Measurements from ENCODE around the gene EI24. TPM values are rescaled to one million over a fixed set of nuclear protein-coding genes. Genes with fewer than 3 reads are reported as not detected.
A peak's percentile ranks its signal among the peaks of the same experiment; 100 is the strongest.
"Not testable (repeated sequence)": the region's sequence is repeated elsewhere in the genome, so short reads cannot be mapped to it uniquely, and the experiment has no call there.

EI24 gene
- total and polyA plus RNA-seq, 2 donors (not counting 3 experiments of a cell fraction or from before 2014, with no cell fraction given), result 115 to 192 TPM

- TF ChIP-seq POLR2AphosphoS5 (IDR thresholded peaks at IDR 0.05; ENCODE audit: insufficient read depth, low read depth, low read length), result no peak
- no peak for TF ChIP-seq FOS (IDR thresholded peaks at IDR 0.05; ENCODE audit: borderline replicate concordance, insufficient read depth, low read length)
- TF ChIP-seq JUN (IDR thresholded peaks at IDR 0.05; ENCODE audit: borderline replicate concordance, insufficient read depth, insufficient read length, low read depth), result no peak
- Histone ChIP-seq H3K4me1 (ENCODE audit: control insufficient read depth, extremely low read depth, insufficient read depth, low read length) (peaks cover 10% of the 10 kb centered on the region), H3K79me2 (ENCODE audit: control insufficient read depth, insufficient read depth, low read length) (peaks cover 24% of the 10 kb centered on the region), H3K36me3 (ENCODE audit: control insufficient read depth in 2 of 2, extremely low read depth in 1 of 2, insufficient read depth in 2 of 2, low read length in 2 of 2) (peaks cover 5 to 6% of the 10 kb centered on the region in 2 experiments), H4K20me1 (replicated peaks; ENCODE audit: control insufficient read depth, extremely low read depth, insufficient read depth, low read length) (no peaks in the 10 kb centered on the region), H3K27ac (ENCODE audit: insufficient read depth, low read depth, low read length) (no peak overlapping the region), H3K9me3 (replicated peaks; ENCODE audit: control insufficient read depth, insufficient read depth, low read length) (no peaks in the 10 kb centered on the region), H3K27me3 (ENCODE audit: control insufficient read depth in 2 of 2, insufficient read depth in 2 of 2, low read length in 2 of 2) (no peaks in the 10 kb centered on the region), H3K9me1 (replicated peaks; ENCODE audit: control insufficient read depth, extremely low read depth, insufficient read depth, low read length) (no peaks in the 10 kb centered on the region), H3K4me2 (ENCODE audit: insufficient read depth, low read length) (peak overlapping the region; percentile 85), H3K4me3 (replicated peaks in 1 of 3; ENCODE audit: insufficient read depth in 1 of 3, low read depth in 1 of 3, low read length in 3 of 3) (no peak overlapping the region), H3K9ac (replicated peaks; ENCODE audit: extremely low read depth, insufficient read depth, low read length) (no peak overlapping the region), H2AFZ (ENCODE audit: low read depth, low read length) (no peak overlapping the region)
- dilution Hi-C loops (cut with MboI; ENCODE audit: extremely low pct_ligation_motif_present, low sequenced_read_pairs) (no loop called here), intact Hi-C loops (cut with micrococcal nuclease) (no loop called here)
- no peak for DNase-seq (ENCODE audit: low read depth, low spot score)
- CTCF ChIA-PET, result interaction anchor here (1.2 to 2.1 kb wide), 3 partner anchors 22 to 480 kb away, joined by 3 to 6 read pairs (median 4); partner anchors contain the start of gene STT3A
- no TSS peak for BruUV-seq (replicated peaks)
- no peak for FAIRE-seq
- POLR2A ChIA-PET, result no interaction called here
Measured at GRCh38 chr11:125570952-125571351, 1.7 kb downstream of the EI24 start.

DNA sequence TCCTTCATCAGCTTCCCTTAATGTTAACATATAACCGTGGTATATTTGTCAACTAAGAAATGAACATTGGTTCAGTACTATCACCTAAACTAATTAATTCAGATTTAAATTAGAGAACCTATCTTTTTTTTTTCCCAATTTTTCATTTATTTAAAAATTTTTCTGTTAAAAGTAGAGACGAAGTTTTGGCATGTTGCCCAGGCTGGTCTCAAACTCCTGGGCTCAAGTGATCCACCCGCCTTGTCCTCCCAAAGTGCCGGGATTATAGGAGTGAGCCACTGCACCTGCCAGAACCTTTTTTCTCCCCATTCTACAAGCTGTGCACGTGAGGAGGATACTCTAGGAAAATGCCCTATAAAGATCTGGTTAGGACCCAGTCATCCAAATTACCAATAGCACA is 3.6 kb downstream of the EI24 start:
- TF ChIP-seq EZH2 (IDR thresholded peaks at IDR 0.05; ENCODE audit: borderline replicate concordance, low read depth, low read length, severe bottlenecking), result no peak
- TF ChIP-seq MYC (IDR thresholded peaks at IDR 0.05; ENCODE audit: low read depth, low read length), result no peak
- TF ChIP-seq POLR2AphosphoS5 (IDR thresholded peaks at IDR 0.05; ENCODE audit: insufficient read depth, low read depth, low read length), result no peak
- no peak for TF ChIP-seq POLR2A (IDR thresholded peaks at IDR 0.05; ENCODE audit: low read depth, low read length)
- TF ChIP-seq JUN (IDR thresholded peaks at IDR 0.05; ENCODE audit: borderline replicate concordance, insufficient read depth, insufficient read length, low read depth), result no peak
- no peak overlapping the region for H3K27ac ChIP-seq (ENCODE audit: insufficient read depth, low read depth, low read length)
- no peaks in the 10 kb centered on the region for H3K9me1 ChIP-seq (replicated peaks; ENCODE audit: control insufficient read depth, extremely low read depth, insufficient read depth, low read length)
- FAIRE-seq, result no peak
- H3K4me1 ChIP-seq (ENCODE audit: control insufficient read depth, extremely low read depth, insufficient read depth, low read length), result peaks cover 10% of the 10 kb centered on the region
- no peak for DNase-seq (ENCODE audit: low read depth, low spot score)
- H3K9ac ChIP-seq (replicated peaks; ENCODE audit: extremely low read depth, insufficient read depth, low read length), result no peak overlapping the region
- CTCF ChIA-PET, result no interaction called here
- no peaks in the 10 kb centered on the region for H3K9me3 ChIP-seq (replicated peaks; ENCODE audit: control insufficient read depth, insufficient read depth, low read length)
- POLR2A ChIA-PET, result no interaction called here
- H4K20me1 ChIP-seq (replicated peaks; ENCODE audit: control insufficient read depth, extremely low read depth, insufficient read depth, low read length), result no peaks in the 10 kb centered on the region
- intact Hi-C loops (cut with micrococcal nuclease) (no loop called here), dilution Hi-C loops (cut with MboI; ENCODE audit: extremely low pct_ligation_motif_present, low sequenced_read_pairs) (no loop called here)
- H3K4me2 ChIP-seq (ENCODE audit: insufficient read depth, low read length), result no peak overlapping the region
- peaks cover 9 to 15% of the 10 kb centered on the region in 2 experiments for H3K36me3 ChIP-seq (ENCODE audit: control insufficient read depth in 2 of 2, extremely low read depth in 1 of 2, insufficient read depth in 2 of 2, low read length in 2 of 2)
- no peak overlapping the region for H3K4me3 ChIP-seq (replicated peaks in 1 of 3; ENCODE audit: insufficient read depth in 1 of 3, low read depth in 1 of 3, low read length in 3 of 3)
- no TSS peak for BruUV-seq (replicated peaks)
- no peak overlapping the region for H2AFZ ChIP-seq (ENCODE audit: low read depth, low read length)
- peaks cover 24% of the 10 kb centered on the region for H3K79me2 ChIP-seq (ENCODE audit: control insufficient read depth, insufficient read depth, low read length)
- H3K27me3 ChIP-seq (ENCODE audit: control insufficient read depth in 2 of 2, insufficient read depth in 2 of 2, low read length in 2 of 2), result no peaks in the 10 kb centered on the region

- H2AFZ ChIP-seq (ENCODE audit: low read depth, low read length); POLR2A ChIA-PET; H3K27me3 ChIP-seq (ENCODE audit: control insufficient read depth in 2 of 2, insufficient read depth in 2 of 2, low read length in 2 of 2); H3K4me3 ChIP-seq (replicated peaks in 1 of 3; ENCODE audit: insufficient read depth in 1 of 3, low read depth in 1 of 3, low read length in 3 of 3); H3K79me2 ChIP-seq (ENCODE audit: control insufficient read depth, insufficient read depth, low read length); intact Hi-C loops (cut with micrococcal nuclease); FAIRE-seq; H3K27ac ChIP-seq (ENCODE audit: insufficient read depth, low read depth, low read length); H3K4me2 ChIP-seq (ENCODE audit: insufficient read depth, low read length); dilution Hi-C loops (cut with MboI; ENCODE audit: extremely low pct_ligation_motif_present, low sequenced_read_pairs); H4K20me1 ChIP-seq (replicated peaks; ENCODE audit: control insufficient read depth, extremely low read depth, insufficient read depth, low read length); BruUV-seq (replicated peaks); DNase-seq (ENCODE audit: low read depth, low spot score); H3K9ac ChIP-seq (replicated peaks; ENCODE audit: extremely low read depth, insufficient read depth, low read length); H3K4me1 ChIP-seq (ENCODE audit: control insufficient read depth, extremely low read depth, insufficient read depth, low read length); CTCF ChIA-PET; H3K9me3 ChIP-seq (replicated peaks; ENCODE audit: control insufficient read depth, insufficient read depth, low read length); H3K9me1 ChIP-seq (replicated peaks; ENCODE audit: control insufficient read depth, extremely low read depth, insufficient read depth, low read length): not testable (repeated sequence)
- H3K36me3 ChIP-seq (ENCODE audit: control insufficient read depth in 2 of 2, extremely low read depth in 1 of 2, insufficient read depth in 2 of 2, low read length in 2 of 2), result peaks cover 24 to 37% of the 10 kb centered on the region in 2 experiments
Measured at GRCh38 chr11:125577181-125577580, 7.9 kb downstream of the EI24 start.
